Activated B cell treated with CpG ODN at 0.5 μM for 24 hours (primary cell): Measurements from ENCODE around the gene TBX18. TPM values are rescaled to one million over a fixed set of nuclear protein-coding genes. Genes with fewer than 3 reads are reported as not detected.

Experiments
- ATAC-seq: fragments of 200-7000 bp; cut with Tn5 transposase; one replicate; pipeline ENCODE4 v1.10.0; 2021; ENCODE audit warnings: low read depth, mild to moderate bottlenecking, moderate library complexity
- CTCF ChIA-PET: fragments of 350-600 bp; sonication (Branson Sonifier 250); formaldehyde crosslinking; loops from one replicate; lab custom pipeline; 2021; ENCODE audit warnings: antibody characterized with exemption; lab: Charles Lee
- POLR2A ChIA-PET: fragments of 350-600 bp; sonication (Branson Sonifier 250); formaldehyde crosslinking; loops from one replicate; lab custom pipeline; 2021; ENCODE audit warnings: antibody characterized with exemption; lab: Charles Lee
- DNase-seq: peaks from one replicate; pipeline ENCODE4 v3.0.0; 2022
- H3K27ac Mint-ChIP-seq: one replicate; pipeline ENCODE4 v1.8.0; 2020; ENCODE audit warnings: mixed read lengths
- H3K27me3 Mint-ChIP-seq: one replicate; pipeline ENCODE4 v1.8.0; 2021; ENCODE audit warnings: mixed read lengths
- H3K36me3 Mint-ChIP-seq: one replicate; pipeline ENCODE4 v1.8.0; 2021; ENCODE audit warnings: low read depth, mixed read lengths
- H3K4me1 Mint-ChIP-seq: one replicate; pipeline ENCODE4 v1.8.0; 2021; ENCODE audit warnings: mixed read lengths
- H3K4me3 Mint-ChIP-seq: one replicate; pipeline ENCODE4 v1.8.0; 2020; ENCODE audit warnings: mild to moderate bottlenecking, mixed read lengths
- H3K9me3 Mint-ChIP-seq: one replicate; pipeline ENCODE4 v1.8.0; 2020; ENCODE audit warnings: mixed read lengths
- CTCF ChIP-seq: fragments of 200-600 bp; IDR thresholded peaks from one replicate; pipeline ENCODE4 v1.8.0; 2022; ENCODE audit warnings: antibody characterized with exemption, mild to moderate bottlenecking
- intact Hi-C: fragments of 100-400 bp; cut with micrococcal nuclease; formaldehyde crosslinking; loops from one replicate; pipeline ENCODE4 v1.15.1; 2024
- total RNA-seq: library from RNA; stranded (reverse); gene quantifications from 2 replicates; pipeline ENCODE4 v1.2.3, GENCODE V29; 2022

The TBX18 gene
- total RNA-seq, 1 donor from 2014 or later = not detected

DNA sequence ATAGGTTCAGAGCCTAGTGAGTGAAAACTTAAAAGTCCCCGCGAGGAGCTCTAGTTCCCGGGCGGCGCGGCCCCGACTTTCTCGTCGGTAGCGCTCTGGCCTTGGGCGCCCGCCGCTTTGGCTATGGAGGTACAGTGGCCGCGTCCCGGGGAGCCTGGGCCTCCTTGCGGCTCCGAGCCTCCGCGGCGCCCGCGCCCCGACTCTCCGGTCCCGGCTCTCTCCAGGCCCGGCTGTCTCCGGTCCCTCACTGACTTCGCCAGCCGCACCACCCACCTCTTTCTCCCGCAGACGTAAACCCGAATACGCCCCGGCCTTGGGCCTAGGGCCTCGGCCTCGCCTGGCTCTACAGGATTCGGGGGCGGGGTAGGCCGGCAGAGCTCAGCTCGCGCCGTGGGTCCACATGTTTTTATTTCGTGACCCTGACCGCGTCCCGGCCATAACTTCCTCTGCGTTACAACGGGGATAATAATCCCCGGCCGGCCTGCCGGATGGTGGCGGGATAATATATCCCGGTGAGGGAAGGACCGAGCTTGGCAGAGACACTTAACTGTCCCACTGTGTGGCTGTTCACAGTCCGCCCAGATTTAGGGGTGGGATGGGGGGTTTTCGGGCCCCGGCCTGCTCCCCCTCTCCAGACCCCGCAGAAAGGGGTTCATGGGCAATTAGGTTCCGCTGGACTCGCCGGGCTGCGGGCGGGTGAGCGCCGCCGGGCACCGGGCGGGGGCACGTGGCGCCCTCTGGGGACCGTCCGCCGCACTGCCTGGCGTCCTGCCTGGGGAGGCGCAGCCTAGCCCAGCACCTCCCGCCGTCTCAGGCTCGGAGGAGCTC lies 10.0 kb upstream of the TBX18 start:
- no peak overlapping the region for H3K4me3 Mint-ChIP-seq
- no peaks in the 10 kb centered on the region for H3K9me3 Mint-ChIP-seq
- CTCF ChIA-PET = no interaction called here
- H3K27me3 Mint-ChIP-seq = peaks cover 47% of the 10 kb centered on the region
- no peak for TF ChIP-seq CTCF
- intact Hi-C loops = no loop called here
- POLR2A ChIA-PET = no interaction called here
- no peak overlapping the region for H3K27ac Mint-ChIP-seq
- H3K36me3 Mint-ChIP-seq = no peaks in the 10 kb centered on the region
- ATAC-seq (no peak), DNase-seq (no peak)
- H3K4me1 Mint-ChIP-seq = peaks cover 2% of the 10 kb centered on the region

GRCh38 chr6:84773431-84774156 lies 9.2 kb upstream of the TBX18 start:
- Mint-ChIP-seq H3K9me3 (no peaks in the 10 kb centered on the region), H3K4me3 (no peak overlapping the region), H3K27ac (no peak overlapping the region), H3K27me3 (peaks cover 51% of the 10 kb centered on the region), H3K4me1 (peaks cover 2% of the 10 kb centered on the region), H3K36me3 (no peaks in the 10 kb centered on the region)
- ChIA-PET CTCF (no interaction called here), POLR2A (no interaction called here)
- intact Hi-C loops = no loop called here
- TF ChIP-seq CTCF = no peak
- DNase-seq = no peak
- ATAC-seq = no peak

DNA sequence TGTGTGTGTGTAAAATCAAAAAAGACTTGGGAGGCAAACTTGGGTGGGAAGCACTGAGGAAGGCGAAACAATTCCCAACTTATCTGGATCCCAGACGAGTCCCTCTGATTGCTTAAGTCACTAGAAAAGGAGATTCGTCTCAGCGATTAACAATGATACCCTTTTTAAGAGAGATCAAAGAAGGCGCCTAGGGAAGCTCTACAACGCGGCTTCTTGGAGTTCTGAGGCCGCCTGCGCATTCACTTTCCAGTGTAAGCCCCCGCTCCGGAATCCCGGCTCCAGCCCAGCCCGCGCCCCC lies 8.7 kb upstream of the TBX18 start:
- TF ChIP-seq CTCF = no peak
- peaks cover 56% of the 10 kb centered on the region for H3K27me3 Mint-ChIP-seq
- H3K36me3 Mint-ChIP-seq = no peaks in the 10 kb centered on the region
- peaks cover 2% of the 10 kb centered on the region for H3K4me1 Mint-ChIP-seq
- no peak overlapping the region for H3K27ac Mint-ChIP-seq
- DNase-seq (no peak), ATAC-seq (no peak)
- no peaks in the 10 kb centered on the region for H3K9me3 Mint-ChIP-seq
- CTCF ChIA-PET = no interaction called here
- H3K4me3 Mint-ChIP-seq = no peak overlapping the region
- POLR2A ChIA-PET = no interaction called here
- intact Hi-C loops = no loop called here

- ChIA-PET POLR2A (no interaction called here), CTCF (no interaction called here)
- intact Hi-C loops = no loop called here
- ATAC-seq (no peak), DNase-seq (no peak)
- Mint-ChIP-seq H3K27ac (no peak overlapping the region), H3K27me3 (peaks cover 58% of the 10 kb centered on the region), H3K4me3 (no peak overlapping the region), H3K36me3 (no peaks in the 10 kb centered on the region), H3K9me3 (no peaks in the 10 kb centered on the region), H3K4me1 (peaks cover 2% of the 10 kb centered on the region)
- TF ChIP-seq CTCF = no peak
Observed at GRCh38 chr6:84772428-84773132, 8.2 kb upstream of the TBX18 start.

- POLR2A ChIA-PET = no interaction called here
- peaks cover 2% of the 10 kb centered on the region for H3K4me1 Mint-ChIP-seq
- peaks cover 60% of the 10 kb centered on the region for H3K27me3 Mint-ChIP-seq
- no peak overlapping the region for H3K4me3 Mint-ChIP-seq
- H3K27ac Mint-ChIP-seq = no peak overlapping the region
- intact Hi-C loops = no loop called here
- no peak for TF ChIP-seq CTCF
- CTCF ChIA-PET = no interaction called here
- DNase-seq (no peak), ATAC-seq (no peak)
- H3K36me3 Mint-ChIP-seq = no peaks in the 10 kb centered on the region
- no peaks in the 10 kb centered on the region for H3K9me3 Mint-ChIP-seq
Observed at GRCh38 chr6:84771756-84772356, 7.5 kb upstream of the TBX18 start.
